ENCODE results near the gene BCAS3.
"Not testable (repeated sequence)": the region's sequence is repeated elsewhere in the genome, so short reads cannot be mapped to it uniquely, and the experiment has no call there.

BCAS3 gene

DNA sequence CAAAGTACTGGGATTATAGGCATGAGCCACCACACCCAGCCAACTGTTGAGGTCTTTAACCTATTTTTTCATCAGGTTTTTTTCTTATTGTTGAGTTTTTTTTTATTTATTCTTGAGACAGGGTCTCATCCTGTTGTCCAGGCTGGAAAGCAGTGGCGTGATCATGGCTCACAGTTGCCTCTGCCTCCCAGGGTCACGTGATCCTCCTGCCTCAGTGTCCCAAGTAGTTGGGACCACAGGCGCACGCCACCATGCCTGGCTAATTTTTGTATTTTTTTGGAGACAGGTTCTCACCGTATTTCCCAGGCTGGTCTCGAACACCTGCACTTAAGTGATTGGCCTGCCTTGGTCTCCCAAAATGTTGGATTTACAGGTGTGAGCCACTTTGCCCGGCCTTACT is 95.9 kb downstream of the BCAS3 start:
- ATAC-seq (no peak), DNase-seq (ENCODE audit: low spot score in 2 of 2) (no peak)
- Mint-ChIP-seq H3K36me3 (no peaks in the 10 kb centered on the region), H3K4me1 (peaks cover 8% of the 10 kb centered on the region), H3K4me3 (no peak overlapping the region), H3K9me3 (no peaks in the 10 kb centered on the region), H3K27ac (no peak overlapping the region)

DNA sequence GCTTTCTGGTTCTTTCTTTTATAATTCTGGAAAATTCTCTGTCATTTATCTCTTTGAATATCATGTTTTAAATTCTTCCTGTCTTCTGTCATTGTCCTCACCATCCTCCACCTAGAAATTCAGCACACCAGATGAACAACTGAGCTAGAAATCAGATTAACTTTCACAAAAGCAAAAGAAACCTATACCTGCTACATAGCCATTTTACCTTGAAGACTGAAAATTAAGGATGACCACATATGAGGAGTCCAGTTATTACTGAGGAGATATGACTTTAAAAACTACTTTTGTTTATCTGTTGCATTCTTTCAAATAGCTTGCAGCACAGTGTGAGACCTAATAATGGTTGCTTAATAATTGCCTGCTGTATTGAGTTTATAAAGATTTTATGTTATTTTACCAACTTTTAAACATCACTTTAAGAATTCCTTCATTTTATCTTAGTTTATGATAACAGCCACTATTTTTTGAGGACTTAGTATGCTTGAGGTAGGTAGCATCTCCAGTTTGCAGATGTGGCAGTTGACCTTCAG is 104.3 kb downstream of the BCAS3 start:
- H3K27ac Mint-ChIP-seq, result no peak overlapping the region
- H3K4me3 Mint-ChIP-seq, result no peak overlapping the region
- no peaks in the 10 kb centered on the region for H3K36me3 Mint-ChIP-seq
- no peaks in the 10 kb centered on the region for H3K9me3 Mint-ChIP-seq
- no peaks in the 10 kb centered on the region for H3K4me1 Mint-ChIP-seq
- DNase-seq (ENCODE audit: low spot score in 2 of 2) (no peak), ATAC-seq (no peak)

DNA sequence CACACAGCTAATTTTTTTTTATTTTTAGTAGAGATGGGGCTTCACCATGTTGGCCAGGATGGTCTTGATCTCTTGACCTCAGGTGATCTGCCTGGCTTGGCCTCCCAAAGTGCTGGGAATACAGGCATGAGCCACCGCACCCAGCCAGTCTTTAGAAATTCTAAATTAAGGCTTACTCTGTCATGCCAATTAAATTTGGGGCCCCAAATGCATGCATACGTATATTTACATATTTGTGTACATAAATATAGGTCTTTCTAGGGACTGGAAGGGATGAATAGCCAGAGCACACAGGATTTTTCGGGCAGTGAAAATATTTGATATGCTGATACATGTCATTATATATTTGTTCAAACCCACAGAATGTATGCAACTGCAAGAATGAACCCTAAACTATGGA is 105.1 kb downstream of the BCAS3 start:
- DNase-seq (ENCODE audit: low spot score in 2 of 2), result no peak
- H3K36me3 Mint-ChIP-seq, result no peaks in the 10 kb centered on the region
- no peak overlapping the region for H3K27ac Mint-ChIP-seq
- no peaks in the 10 kb centered on the region for H3K4me1 Mint-ChIP-seq
- no peak overlapping the region for H3K4me3 Mint-ChIP-seq
- ATAC-seq, result no peak
- H3K9me3 Mint-ChIP-seq, result no peaks in the 10 kb centered on the region

GRCh38 chr17:60790205-60790604 is 112.6 kb downstream of the BCAS3 start:
- Mint-ChIP-seq H3K27ac (no peak overlapping the region), H3K4me3 (no peak overlapping the region), H3K4me1 (peaks cover 5% of the 10 kb centered on the region), H3K9me3 (no peaks in the 10 kb centered on the region), H3K36me3 (no peaks in the 10 kb centered on the region)
- DNase-seq (ENCODE audit: low spot score in 2 of 2) (no peak), ATAC-seq (no peak)

DNA sequence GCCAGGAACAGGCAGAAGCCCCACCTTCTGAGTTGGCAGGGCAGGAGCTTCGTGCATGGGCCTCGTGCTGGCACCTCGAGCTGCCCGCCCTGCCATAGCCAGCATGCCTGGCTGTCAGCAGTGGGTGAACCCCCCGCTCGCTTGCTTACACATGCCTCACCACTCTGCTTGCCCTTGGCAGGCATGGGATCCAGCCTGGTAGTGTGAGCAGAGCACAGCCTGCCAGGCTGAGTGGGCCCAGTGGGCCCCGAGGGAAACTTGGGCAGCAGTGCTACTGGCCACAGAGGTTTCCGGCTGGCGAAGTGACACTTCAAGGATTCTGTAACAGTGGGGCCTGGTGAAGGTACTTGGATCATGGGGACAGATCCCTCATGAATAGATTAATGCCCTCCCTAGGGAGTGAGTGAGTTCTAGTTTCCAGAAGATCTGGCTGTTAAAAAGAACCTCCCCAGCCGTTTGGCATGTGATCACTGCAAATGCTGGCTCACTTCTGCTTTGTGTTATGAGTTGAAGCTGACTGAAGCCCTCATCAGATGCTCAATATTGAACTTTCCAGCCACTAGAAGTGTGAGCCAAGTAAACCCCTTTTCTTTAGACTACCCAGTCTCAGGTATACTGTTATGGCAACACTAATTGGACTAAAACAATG is 114.7 kb downstream of the BCAS3 start:
- no peaks in the 10 kb centered on the region for H3K9me3 Mint-ChIP-seq
- ATAC-seq, result no peak

GRCh38 chr17:60798576-60798975 is 120.9 kb downstream of the BCAS3 start:
- Mint-ChIP-seq H3K36me3 (no peaks in the 10 kb centered on the region), H3K4me3 (no peak overlapping the region), H3K9me3 (no peaks in the 10 kb centered on the region), H3K27ac (no peak overlapping the region), H3K4me1 (peaks cover 14% of the 10 kb centered on the region)
- ATAC-seq (no peak), DNase-seq (ENCODE audit: low spot score in 2 of 2) (no peak)

More for the DNA sequence above, 114.7 kb downstream of the BCAS3 start:
- no peak overlapping the region for H3K27ac Mint-ChIP-seq
- no peak for DNase-seq (ENCODE audit: low spot score in 2 of 2)
- peaks cover 14% of the 10 kb centered on the region for H3K4me1 Mint-ChIP-seq
- H3K36me3 Mint-ChIP-seq, result no peaks in the 10 kb centered on the region
- H3K4me3 Mint-ChIP-seq, result no peak overlapping the region

DNA sequence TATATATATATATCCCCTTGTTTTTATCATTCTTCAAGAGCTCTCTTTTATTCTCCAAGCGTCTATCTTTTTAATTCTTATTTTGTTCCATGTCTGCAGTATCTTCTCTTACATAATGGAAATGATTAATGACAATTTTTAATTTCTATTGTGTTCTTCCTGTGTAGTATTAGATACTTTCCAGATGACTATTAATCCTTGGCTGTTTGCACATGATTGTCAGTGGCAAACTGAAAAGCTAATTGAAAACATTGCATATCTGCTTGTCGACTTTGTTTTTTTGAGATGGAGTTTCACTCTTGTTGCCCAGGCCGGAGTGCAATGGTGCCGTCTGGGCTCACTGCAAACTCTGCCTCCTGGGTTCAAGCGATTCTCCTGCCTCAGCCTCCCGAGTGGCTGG is 124.7 kb downstream of the BCAS3 start:
- DNase-seq (ENCODE audit: low spot score in 2 of 2) (no peak), ATAC-seq (no peak)
- Mint-ChIP-seq H3K4me1 (no peaks in the 10 kb centered on the region), H3K36me3 (no peaks in the 10 kb centered on the region), H3K9me3 (no peaks in the 10 kb centered on the region), H3K27ac (no peak overlapping the region), H3K4me3 (no peak overlapping the region)

DNA sequence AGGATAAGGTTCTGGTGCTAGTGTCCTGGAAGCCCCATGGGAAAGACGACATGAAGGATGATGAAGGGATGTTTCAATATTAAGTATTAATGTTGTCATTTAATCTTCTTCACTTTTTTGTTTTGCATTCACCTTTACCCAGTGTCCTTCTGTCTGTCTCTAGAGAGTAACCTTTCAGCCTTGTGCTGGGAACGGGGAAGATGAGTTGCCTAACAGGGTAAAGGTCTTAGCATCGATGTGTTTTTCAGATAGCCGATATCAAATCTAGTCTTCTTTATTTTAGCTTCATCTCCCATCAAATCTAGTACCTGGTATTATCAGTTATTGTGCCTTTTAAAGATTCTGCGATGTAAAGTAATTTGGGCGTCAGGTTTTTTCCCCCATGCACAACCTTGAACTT is 125.4 kb downstream of the BCAS3 start:
- Mint-ChIP-seq H3K4me3 (no peak overlapping the region), H3K36me3 (no peaks in the 10 kb centered on the region), H3K9me3 (no peaks in the 10 kb centered on the region), H3K27ac (no peak overlapping the region), H3K4me1 (no peaks in the 10 kb centered on the region)
- no peak for DNase-seq (ENCODE audit: low spot score in 2 of 2)
- ATAC-seq, result no peak

DNA sequence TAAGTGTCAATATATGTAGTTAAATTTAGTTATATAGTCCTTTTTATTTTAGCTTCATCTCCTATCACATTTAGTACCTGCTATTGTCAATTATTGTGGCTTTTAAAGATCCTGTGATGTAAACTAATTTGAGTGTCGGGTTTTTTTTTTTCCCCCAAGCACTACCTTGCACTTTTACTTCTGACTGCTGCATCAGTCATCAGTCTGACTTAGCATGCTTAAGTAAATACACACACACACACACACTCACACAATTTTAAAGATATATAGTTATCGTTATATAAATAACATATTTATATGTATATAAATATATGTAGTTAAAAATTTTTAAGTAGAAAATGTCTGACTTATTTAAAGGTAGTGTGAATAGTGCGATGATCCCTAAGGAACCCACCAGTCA is 127.2 kb downstream of the BCAS3 start:
- Mint-ChIP-seq H3K4me3 (no peak overlapping the region), H3K36me3 (peaks cover 8% of the 10 kb centered on the region), H3K9me3 (no peaks in the 10 kb centered on the region), H3K27ac (no peak overlapping the region), H3K4me1 (peaks cover 6% of the 10 kb centered on the region)
- no peak for ATAC-seq
- DNase-seq (ENCODE audit: low spot score in 2 of 2), result no peak

DNA sequence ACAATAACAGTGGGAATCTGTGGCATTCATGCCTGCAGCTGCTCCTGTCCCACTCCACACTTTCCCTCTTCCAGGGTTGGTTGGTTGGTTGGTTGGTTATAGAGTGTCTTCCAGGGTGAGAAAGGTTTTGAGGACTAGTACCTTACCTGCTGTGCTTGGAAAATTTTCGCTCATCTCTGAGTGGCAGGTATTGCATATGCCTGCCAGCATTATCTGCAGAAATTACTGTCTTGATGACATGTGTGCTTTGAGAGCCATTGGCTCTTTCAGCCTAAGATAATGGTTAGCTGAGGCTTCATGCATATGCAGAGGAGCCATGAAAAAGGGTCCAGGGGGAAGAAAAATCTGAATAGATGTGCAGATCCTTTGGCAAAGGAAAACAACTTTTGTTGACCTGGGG is 131.8 kb downstream of the BCAS3 start:
- peaks cover 3% of the 10 kb centered on the region for H3K9me3 Mint-ChIP-seq

DNA sequence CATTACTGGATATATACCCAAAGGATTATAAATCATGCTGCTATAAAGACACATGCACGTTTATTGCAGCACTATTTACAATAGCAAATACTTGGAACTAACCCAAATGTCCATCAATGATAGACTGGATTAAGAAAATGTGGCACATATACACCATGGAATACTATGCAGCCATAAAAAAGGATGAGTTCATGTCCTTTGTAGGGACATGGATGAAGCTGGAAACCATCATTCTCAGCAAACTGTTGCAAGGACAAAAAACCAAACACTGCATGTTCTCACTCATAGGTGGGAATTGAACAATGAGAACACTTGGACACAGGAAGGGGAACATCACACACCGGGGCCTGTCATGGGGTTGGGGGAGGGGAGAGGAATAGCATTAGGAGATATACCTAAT is 137.3 kb downstream of the BCAS3 start:
- H3K36me3 Mint-ChIP-seq; ATAC-seq; H3K9me3 Mint-ChIP-seq; DNase-seq (ENCODE audit: low spot score in 2 of 2); H3K4me3 Mint-ChIP-seq; H3K27ac Mint-ChIP-seq; H3K4me1 Mint-ChIP-seq: not testable (repeated sequence)

More for the DNA sequence above, 131.8 kb downstream of the BCAS3 start:
- Mint-ChIP-seq H3K4me1 (peaks cover 6% of the 10 kb centered on the region), H3K27ac (no peak overlapping the region), H3K4me3 (no peak overlapping the region), H3K36me3 (peaks cover 8% of the 10 kb centered on the region)
- DNase-seq (ENCODE audit: low spot score in 2 of 2) (no peak), ATAC-seq (no peak)

DNA sequence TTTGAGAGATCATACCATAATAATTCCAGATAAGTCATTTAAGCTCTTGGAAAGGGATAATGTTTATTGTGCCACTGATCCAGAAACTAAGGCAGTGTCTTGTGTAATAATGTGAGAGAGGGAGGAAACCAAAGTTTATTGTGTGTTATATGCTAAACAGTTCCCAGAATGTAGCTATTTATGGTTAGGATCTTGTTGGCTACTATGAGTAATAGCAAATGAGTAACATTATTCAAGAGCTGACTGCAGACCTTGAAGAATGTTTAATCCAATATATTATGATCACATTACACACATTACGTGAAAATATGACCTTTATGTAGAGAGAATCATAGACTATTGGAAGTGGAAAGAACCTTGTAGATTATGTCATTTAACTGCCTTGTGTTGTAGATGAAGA is 139.5 kb downstream of the BCAS3 start:
- Mint-ChIP-seq H3K4me1 (peaks cover 6% of the 10 kb centered on the region), H3K4me3 (no peak overlapping the region), H3K36me3 (no peaks in the 10 kb centered on the region), H3K27ac (no peak overlapping the region), H3K9me3 (no peaks in the 10 kb centered on the region)
- DNase-seq (ENCODE audit: low spot score in 2 of 2), result no peak
- peak; percentile 64 for ATAC-seq

DNA sequence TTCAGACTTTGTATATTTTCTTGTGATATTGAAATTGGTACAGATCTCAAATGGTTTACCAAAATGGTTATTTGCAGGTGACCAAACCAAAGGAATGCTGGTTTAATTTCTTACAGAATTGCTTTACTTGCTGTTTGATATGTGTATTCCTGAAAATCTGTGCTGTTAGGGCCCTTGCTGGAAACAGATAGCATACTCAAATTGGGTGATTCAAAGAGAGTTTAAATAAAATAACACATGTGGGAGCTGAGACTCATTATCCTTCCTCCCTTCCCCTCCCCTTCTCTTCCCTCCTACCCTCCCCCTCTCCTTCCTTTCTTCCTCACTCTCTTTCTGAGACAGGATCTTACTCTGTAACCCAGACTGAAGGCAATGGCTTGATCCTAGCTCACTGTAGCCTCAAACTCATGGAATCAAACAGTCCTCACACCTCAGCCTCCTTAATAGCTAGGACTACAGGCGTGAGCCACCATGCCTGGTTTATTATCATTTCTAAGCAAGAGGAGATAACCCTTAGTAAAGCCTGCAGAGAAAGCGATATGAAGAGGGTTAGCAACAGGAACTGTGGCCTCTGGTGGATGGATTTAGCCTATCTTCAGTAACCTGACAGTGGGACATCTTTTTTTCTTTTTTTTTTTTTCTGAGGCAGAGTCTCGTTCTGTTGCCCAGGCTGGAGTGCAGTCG is 141.9 kb downstream of the BCAS3 start:
- H3K27ac Mint-ChIP-seq, result no peak overlapping the region
- H3K9me3 Mint-ChIP-seq, result no peaks in the 10 kb centered on the region
- no peak overlapping the region for H3K4me3 Mint-ChIP-seq
- no peaks in the 10 kb centered on the region for H3K36me3 Mint-ChIP-seq
- DNase-seq (ENCODE audit: low spot score in 2 of 2) (no peak), ATAC-seq (no peak)
- H3K4me1 Mint-ChIP-seq, result peaks cover 6% of the 10 kb centered on the region

GRCh38 chr17:60823515-60823914 is 145.9 kb downstream of the BCAS3 start:
- ATAC-seq (no peak), DNase-seq (ENCODE audit: low spot score in 2 of 2) (no peak)
- no peaks in the 10 kb centered on the region for H3K4me1 Mint-ChIP-seq
- no peaks in the 10 kb centered on the region for H3K9me3 Mint-ChIP-seq
- H3K36me3 Mint-ChIP-seq, result no peaks in the 10 kb centered on the region
- H3K27ac Mint-ChIP-seq, result no peak overlapping the region
- no peak overlapping the region for H3K4me3 Mint-ChIP-seq

GRCh38 chr17:60825351-60825750 is 147.7 kb downstream of the BCAS3 start:
- H3K4me1 Mint-ChIP-seq, result no peaks in the 10 kb centered on the region
- no peak overlapping the region for H3K27ac Mint-ChIP-seq
- ATAC-seq (no peak), DNase-seq (ENCODE audit: low spot score in 2 of 2) (no peak)
- H3K9me3 Mint-ChIP-seq, result no peaks in the 10 kb centered on the region
- no peaks in the 10 kb centered on the region for H3K36me3 Mint-ChIP-seq
- H3K4me3 Mint-ChIP-seq, result no peak overlapping the region

- Mint-ChIP-seq H3K36me3 (no peaks in the 10 kb centered on the region), H3K27ac (no peak overlapping the region), H3K4me1 (no peaks in the 10 kb centered on the region), H3K4me3 (no peak overlapping the region), H3K9me3 (no peaks in the 10 kb centered on the region)
- DNase-seq (ENCODE audit: low spot score in 2 of 2), result no peak
- ATAC-seq, result no peak
Observed at GRCh38 chr17:60827943-60828342, 150.3 kb downstream of the BCAS3 start.

All from stimulated activated effector memory CD8-positive, alpha-beta T cell treated with anti-CD3 and anti-CD28 coated beads, Interleukin-12 subunit alpha, Interleukin-12 subunit beta, amount 100 ng/mL, for 72 hours (primary cell).